Transverse colon (tissue), 4 donors: ENCODE measurements around the gene ZNF335.

Experiments
- CTCF ChIP-seq, 5 experiments: fragments of 200-600 bp in 3 of 5; fragments of 450-650 bp in 2 of 5; sonication (generic) in 3 of 5; IDR thresholded peaks; 1 replicate in 2 of 5; 2 replicates in 3 of 5; pipeline ENCODE4 v1.5.1; 2016 to 2017; ENCODE audit warnings: antibody characterized with exemption in 5 of 5, inconsistent platforms in 3 of 5, mild to moderate bottlenecking in 2 of 5, moderate library complexity in 1 of 5
- POLR2A ChIP-seq: fragments of 450-650 bp; IDR thresholded peaks from one replicate; pipeline ENCODE4 v1.6.1; 2016; ENCODE audit warnings: antibody characterized with exemption, mild to moderate bottlenecking, moderate library complexity
- POLR2AphosphoS5 ChIP-seq, 3 donors: sonication (generic); formaldehyde crosslinking; IDR thresholded peaks; one replicate each; pipeline ENCODE4 v1.6.1; 2016; ENCODE audit warnings: antibody characterized with exemption in 3 of 3

DNA sequence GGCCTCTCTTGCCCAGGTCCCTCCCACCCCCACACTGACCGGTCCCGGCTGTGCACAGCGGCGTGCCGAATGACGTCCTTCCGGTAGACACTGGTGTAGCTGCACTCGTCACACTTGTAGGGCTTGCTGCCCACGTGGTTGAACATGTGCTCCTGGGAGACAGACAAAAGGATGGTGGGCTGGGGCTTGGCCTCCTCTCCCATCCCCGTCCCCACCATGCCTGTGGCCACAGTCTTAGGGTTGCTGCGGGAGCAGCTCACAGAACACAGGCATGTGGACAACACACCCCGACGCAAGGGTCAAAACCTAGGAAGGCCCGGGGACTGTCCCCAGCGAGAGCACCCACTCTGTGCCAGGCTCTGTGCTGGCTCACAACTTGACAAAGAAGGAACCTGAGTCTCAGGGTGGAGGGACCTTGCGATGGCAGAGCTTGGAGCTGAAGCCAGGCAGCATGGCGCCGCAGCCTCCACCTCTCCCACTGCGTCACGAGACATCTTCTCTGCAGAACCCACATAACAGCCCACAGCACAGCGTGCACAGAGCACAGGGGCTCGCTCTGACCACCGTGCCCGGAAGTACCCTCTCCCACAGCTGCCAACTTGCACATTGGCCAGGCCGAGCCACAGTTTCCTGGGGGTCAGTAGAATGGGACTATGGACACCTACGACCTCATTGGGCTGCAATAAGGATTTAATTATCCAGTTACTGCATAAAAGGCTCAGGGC lies 9.8 kb downstream of the ZNF335 start:
- TF ChIP-seq CTCF (IDR thresholded peaks at IDR 0.05) (no peak), POLR2A (no peak), POLR2AphosphoS5 (IDR thresholded peaks at IDR 0.05) (no peak)
